ENCODE results near the gene SLC1A3. TPM values are rescaled to one million over a fixed set of nuclear protein-coding genes. Genes with fewer than 3 reads are reported as not detected.

The SLC1A3 gene
- total RNA-seq, 6 donors from 2014 or later = 22.4 to 235 (median 42.0) TPM

DNA sequence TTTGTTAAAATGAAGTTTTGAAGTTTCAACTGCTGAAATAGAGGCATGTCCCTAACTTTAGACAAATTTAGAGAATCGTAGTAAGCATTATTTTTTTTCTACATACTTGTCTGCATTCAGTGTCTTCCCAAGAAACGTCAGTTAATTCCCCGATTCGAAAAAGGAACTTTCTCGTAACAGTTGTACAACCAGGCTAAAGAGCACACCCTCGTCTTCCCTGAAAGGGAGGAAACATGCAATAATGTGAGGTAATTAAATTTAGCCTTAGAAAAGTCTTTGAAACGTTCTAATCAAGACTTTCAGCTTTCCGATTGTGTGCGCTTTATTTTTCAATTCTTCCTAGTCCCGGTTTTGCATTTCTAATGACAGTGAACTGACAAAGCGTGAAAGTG, 374 bp upstream of the SLC1A3 start:
- Histone ChIP-seq H3K9me3 (no peaks in the 10 kb centered on the region), H3K27ac (peak overlapping the region; percentile 23 to 81 (median 46)), H3K4me3 (peak overlapping the region in 3 of 4 donors; percentile 37 to 48 (median 47)), H3K36me3 (no peaks in the 10 kb centered on the region), H3K27me3 (no peaks in the 10 kb centered on the region), H3K4me1 (peaks cover 0 to 17% (median 9%) of the 10 kb centered on the region in 4 donors)
- ATAC-seq (ENCODE audit: low FRiP score in 2 of 2) = peak in 1 of 2 donors; percentile 38
- 12 to 13% methylated on average over 11 of the region's 11 CpGs for WGBS, 2 donors
- TF ChIP-seq POLR2AphosphoS5 (IDR thresholded peaks at IDR 0.05) (no peak), EP300 (IDR thresholded peaks at IDR 0.05) (peak in 1 of 4 donors; percentile 15)
- no peak for DNase-seq

DNA sequence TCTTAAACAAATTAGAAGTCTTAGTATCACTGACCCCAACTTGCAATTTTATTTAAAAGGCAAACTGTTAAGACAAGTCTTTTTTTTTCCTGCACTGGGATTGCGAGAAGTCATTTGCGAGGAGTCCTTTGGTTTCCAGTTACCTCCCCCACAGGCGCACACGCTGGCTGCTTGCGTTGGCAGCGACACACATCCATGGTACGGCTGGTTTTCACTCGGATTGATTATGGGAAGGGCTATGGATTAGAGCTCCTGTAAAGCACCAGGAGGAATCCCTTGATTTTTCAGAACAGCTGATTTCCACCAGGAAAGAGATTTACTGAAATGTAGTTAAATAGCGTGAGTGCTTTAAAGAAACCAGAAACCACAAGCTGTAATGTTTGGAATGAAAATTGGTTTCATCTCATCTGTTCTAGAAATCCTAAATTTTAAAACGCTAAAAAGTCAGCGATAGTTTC, 737 bp downstream of the SLC1A3 start:
- Histone ChIP-seq H3K4me3 (peak overlapping the region in 3 of 4 donors; percentile 37 to 48 (median 47)), H3K27me3 (no peaks in the 10 kb centered on the region), H3K36me3 (no peaks in the 10 kb centered on the region), H3K9me3 (no peaks in the 10 kb centered on the region), H3K27ac (peak overlapping the region in 3 of 4 donors; percentile 23 to 81 (median 70)), H3K4me1 (peaks cover 0 to 17% (median 9%) of the 10 kb centered on the region in 4 donors)
- DNase-seq = peak; percentile 23 to 41
- 3 to 6% methylated on average over 11 of the region's 11 CpGs for WGBS, 2 donors
- TF ChIP-seq, protein P1, sequence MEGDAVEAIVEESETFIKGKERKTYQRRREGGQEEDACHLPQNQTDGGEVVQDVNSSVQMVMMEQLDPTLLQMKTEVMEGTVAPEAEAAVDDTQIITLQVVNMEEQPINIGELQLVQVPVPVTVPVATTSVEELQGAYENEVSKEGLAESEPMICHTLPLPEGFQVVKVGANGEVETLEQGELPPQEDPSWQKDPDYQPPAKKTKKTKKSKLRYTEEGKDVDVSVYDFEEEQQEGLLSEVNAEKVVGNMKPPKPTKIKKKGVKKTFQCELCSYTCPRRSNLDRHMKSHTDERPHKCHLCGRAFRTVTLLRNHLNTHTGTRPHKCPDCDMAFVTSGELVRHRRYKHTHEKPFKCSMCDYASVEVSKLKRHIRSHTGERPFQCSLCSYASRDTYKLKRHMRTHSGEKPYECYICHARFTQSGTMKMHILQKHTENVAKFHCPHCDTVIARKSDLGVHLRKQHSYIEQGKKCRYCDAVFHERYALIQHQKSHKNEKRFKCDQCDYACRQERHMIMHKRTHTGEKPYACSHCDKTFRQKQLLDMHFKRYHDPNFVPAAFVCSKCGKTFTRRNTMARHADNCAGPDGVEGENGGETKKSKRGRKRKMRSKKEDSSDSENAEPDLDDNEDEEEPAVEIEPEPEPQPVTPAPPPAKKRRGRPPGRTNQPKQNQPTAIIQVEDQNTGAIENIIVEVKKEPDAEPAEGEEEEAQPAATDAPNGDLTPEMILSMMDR (IDR thresholded peaks at IDR 0.05) = no peak
- TF ChIP-seq POLR2AphosphoS5 (IDR thresholded peaks at IDR 0.05) (no peak), EP300 (IDR thresholded peaks at IDR 0.05) (no peak)
- peak in 1 of 2 donors; percentile 78 for ATAC-seq (ENCODE audit: low FRiP score in 2 of 2)

DNA sequence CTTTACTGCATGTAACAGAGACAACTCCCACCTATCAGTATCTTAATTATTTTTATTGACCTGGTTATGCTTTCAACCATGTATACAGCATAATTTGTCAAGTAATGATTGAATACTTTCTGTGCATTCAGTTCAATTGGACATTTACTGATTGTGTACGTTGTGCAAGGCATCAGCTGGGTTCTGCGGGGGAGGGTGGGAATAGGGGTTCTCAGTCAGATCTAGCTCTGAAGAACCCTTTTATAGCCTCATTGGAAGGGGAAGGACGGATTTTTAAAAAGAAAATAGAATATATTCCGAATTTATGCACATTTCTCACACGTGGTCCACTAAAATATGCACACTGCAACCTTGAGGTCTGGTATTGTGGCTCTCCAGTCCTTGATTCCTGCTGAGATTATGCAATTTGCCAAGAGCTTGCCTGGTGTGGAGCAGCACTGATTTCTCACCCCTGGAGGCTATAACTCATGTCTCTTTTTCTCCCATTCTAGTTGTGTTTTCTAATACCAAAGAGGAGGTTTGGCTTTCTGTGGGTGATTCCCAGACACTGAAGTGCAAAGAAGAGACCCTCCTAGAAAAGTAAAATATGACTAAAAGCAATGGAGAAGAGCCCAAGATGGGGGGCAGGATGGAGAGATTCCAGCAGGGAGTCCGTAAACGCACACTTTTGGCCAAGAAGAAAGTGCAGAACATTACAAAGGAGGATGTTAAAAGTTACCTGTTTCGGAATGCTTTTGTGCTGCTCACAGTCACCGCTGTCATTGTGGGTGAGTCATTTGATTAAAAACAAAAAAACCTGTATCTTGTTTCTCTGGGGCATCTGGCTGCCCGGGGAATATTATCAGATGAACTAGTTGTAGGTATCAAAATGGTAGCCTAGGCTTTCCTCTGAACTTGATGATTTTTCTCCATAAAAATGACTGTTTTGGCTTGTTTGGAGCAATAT, 1.7 kb downstream of the SLC1A3 start:
- 60 to 72% methylated on average over 10 of the region's 10 CpGs for WGBS, 2 donors
- no peak for DNase-seq
- H3K27me3 ChIP-seq = no peaks in the 10 kb centered on the region
- H3K27ac ChIP-seq = peak overlapping the region in 2 of 4 donors; percentile 70 to 81
- peaks cover 0 to 17% (median 7%) of the 10 kb centered on the region in 4 donors for H3K4me1 ChIP-seq
- peak overlapping the region in 3 of 4 donors; percentile 37 to 48 (median 47) for H3K4me3 ChIP-seq
- peak in 1 of 2 donors; percentile 31 for ATAC-seq (ENCODE audit: low FRiP score in 2 of 2)
- TF ChIP-seq POLR2A (IDR thresholded peaks at IDR 0.05) = no peak
- TF ChIP-seq EP300 (IDR thresholded peaks at IDR 0.05) = no peak
- no peak for TF ChIP-seq POLR2AphosphoS5 (IDR thresholded peaks at IDR 0.05)
- TF ChIP-seq, protein P1 (IDR thresholded peaks at IDR 0.05) = no peak
- no peaks in the 10 kb centered on the region for H3K9me3 ChIP-seq
- no peaks in the 10 kb centered on the region for H3K36me3 ChIP-seq

DNA sequence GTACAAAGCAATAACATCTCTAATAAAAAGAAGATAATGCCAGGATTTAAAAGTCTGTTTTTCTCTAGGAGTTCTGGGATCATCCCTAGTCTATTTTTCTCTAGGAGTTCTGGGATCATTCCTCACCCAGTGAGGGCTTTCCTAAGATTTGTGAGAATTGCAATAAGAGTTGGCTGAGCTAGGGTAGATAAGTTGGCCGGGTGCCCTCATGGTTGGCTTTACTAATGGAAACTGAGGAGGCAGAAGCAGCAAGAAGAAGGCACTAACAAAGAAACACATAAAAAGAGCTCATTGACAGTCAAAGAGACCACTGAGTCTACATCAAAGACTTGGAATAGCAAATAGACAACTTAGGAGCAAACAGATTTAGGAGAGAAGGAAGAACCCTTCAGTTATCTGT, 4.2 kb downstream of the SLC1A3 start:
- Histone ChIP-seq H3K27ac (no peak overlapping the region), H3K36me3 (no peaks in the 10 kb centered on the region), H3K4me3 (peak overlapping the region in 1 of 4 donors; percentile 48), H3K9me3 (no peaks in the 10 kb centered on the region), H3K27me3 (no peaks in the 10 kb centered on the region), H3K4me1 (peaks cover 0 to 23% (median 8%) of the 10 kb centered on the region in 4 donors)
- WGBS, 2 donors = 78 to 85% methylated on average over 1 of the region's 1 CpG
- DNase-seq (no peak), ATAC-seq (ENCODE audit: low FRiP score in 2 of 2) (no peak)
- TF ChIP-seq, protein P1 (IDR thresholded peaks at IDR 0.05) = no peak
- TF ChIP-seq EP300 (IDR thresholded peaks at IDR 0.05) = no peak
- TF ChIP-seq POLR2A (IDR thresholded peaks at IDR 0.05) = no peak
- no peak for TF ChIP-seq POLR2AphosphoS5 (IDR thresholded peaks at IDR 0.05)

DNA sequence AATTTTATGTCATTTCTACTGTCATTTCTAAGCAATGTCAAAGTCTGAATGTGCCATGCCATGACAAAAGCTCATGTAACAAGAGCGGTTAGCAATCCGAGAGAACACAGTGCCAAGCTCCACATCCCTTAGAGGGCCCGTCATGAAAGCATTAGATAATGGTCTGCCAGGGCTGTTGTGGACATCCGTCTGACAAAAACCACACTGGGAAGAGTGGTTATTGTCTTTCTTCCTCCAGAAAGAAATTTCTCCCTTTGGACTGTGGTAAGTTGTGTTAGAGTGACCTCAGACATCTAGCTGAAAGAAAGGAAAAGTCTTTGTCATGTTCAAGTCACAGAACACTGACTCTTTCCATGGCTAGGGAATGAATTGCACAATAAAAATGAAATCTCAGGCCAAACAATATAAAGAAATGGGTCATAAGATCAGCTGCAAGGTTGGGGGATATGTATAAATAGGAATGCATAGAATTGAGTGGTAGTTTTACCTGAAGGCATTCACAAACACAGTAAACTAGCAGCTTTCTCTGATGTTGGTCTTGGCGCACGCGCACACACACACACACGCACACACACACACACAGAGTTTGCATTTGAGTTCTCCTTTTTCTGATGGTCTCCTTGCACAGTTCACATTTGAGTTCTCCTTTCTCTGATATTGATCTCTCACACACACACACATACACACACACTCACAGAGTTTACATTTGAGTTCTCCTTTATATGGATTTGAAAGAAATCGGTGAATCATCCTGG, 5.3 kb downstream of the SLC1A3 start:
- ATAC-seq (ENCODE audit: low FRiP score in 2 of 2) (no peak), DNase-seq (no peak)
- Histone ChIP-seq H3K9me3 (no peaks in the 10 kb centered on the region), H3K27me3 (no peaks in the 10 kb centered on the region), H3K4me1 (peaks cover 0 to 18% (median 6%) of the 10 kb centered on the region in 4 donors), H3K4me3 (no peak overlapping the region), H3K27ac (no peak overlapping the region), H3K36me3 (no peaks in the 10 kb centered on the region)
- TF ChIP-seq, protein P1 (IDR thresholded peaks at IDR 0.05) = no peak
- peak in 1 of 4 donors; percentile 44 for TF ChIP-seq POLR2A (IDR thresholded peaks at IDR 0.05)
- WGBS, 2 donors = 84 to 87% methylated on average over 9 of the region's 9 CpGs
